ENCODE measurements around the gene GRAP2.

GRAP2 gene

DNA sequence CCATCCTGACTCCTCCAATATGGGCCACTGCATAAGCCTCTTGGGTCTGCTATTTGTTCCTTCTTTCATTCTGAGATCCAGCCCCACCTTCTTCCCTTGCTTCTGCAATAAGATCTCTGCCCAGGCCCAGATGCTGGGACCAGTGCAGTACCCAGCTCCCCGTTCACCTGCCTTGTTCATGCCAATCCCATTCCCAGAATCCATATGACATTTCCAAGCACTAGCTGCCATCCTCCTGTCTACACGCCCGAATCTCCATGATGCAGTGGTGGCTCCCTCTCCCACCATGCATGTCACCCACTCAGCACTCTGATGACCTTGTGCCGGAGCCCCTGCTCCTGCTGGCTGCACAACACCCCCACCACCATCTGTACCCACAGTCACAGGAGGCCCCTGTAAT is 82.5 kb downstream of the GRAP2 start:
- in situ Hi-C loops (cut with MboI; ENCODE audit: low sequenced_read_pairs, unreplicated experiment) = no loop called here
- DNase-seq (ENCODE audit: low spot score) = no peak
- TF ChIP-seq, protein P1, sequence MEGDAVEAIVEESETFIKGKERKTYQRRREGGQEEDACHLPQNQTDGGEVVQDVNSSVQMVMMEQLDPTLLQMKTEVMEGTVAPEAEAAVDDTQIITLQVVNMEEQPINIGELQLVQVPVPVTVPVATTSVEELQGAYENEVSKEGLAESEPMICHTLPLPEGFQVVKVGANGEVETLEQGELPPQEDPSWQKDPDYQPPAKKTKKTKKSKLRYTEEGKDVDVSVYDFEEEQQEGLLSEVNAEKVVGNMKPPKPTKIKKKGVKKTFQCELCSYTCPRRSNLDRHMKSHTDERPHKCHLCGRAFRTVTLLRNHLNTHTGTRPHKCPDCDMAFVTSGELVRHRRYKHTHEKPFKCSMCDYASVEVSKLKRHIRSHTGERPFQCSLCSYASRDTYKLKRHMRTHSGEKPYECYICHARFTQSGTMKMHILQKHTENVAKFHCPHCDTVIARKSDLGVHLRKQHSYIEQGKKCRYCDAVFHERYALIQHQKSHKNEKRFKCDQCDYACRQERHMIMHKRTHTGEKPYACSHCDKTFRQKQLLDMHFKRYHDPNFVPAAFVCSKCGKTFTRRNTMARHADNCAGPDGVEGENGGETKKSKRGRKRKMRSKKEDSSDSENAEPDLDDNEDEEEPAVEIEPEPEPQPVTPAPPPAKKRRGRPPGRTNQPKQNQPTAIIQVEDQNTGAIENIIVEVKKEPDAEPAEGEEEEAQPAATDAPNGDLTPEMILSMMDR (IDR thresholded peaks at IDR 0.05; ENCODE audit: borderline replicate concordance, control extremely low read depth, extremely low read depth, insufficient read depth, missing control alignments) = no peak

DNA sequence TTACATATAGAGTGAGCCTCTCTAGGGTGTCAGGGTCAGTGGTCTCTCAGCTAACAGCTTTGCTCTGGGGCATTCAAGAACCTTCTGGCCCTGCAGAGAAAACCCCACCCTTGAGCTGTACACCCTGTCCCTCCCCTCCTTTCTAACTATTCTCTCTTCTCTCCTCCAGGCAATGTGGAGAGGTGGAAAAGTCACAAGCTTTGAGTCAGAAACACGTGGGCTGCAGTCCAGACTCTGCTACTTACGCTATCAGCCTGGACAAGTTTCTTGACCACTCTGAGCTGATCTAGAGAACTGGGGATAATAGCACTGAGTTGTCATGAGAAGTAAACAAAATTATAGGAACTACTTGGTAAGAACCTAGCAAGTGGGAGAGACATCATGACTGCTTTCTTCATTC is 83.1 kb downstream of the GRAP2 start:
- DNase-seq (ENCODE audit: low spot score) = no peak
- TF ChIP-seq, protein P1 (IDR thresholded peaks at IDR 0.05; ENCODE audit: borderline replicate concordance, control extremely low read depth, extremely low read depth, insufficient read depth, missing control alignments) = no peak
- in situ Hi-C loops (cut with MboI; ENCODE audit: low sequenced_read_pairs, unreplicated experiment) = no loop called here

DNA sequence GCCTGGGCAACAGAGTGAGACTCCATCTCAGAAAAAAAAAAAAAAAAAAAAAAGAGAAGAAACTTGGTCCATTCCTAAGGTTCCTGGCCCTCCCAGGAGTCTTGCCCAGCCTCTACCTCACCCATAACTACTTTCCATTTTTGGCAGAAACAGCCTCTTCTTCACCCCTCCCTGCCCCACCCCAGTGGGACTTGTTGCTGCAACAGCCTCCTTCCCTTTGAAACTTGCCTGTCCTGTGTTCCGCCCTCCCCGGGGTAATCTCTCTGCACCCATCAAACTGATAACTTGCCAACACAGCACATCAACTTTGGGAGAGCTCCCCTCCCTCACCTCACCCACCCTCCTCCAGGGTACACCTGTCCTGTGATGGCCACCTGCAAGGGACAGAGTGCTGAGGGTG is 83.9 kb downstream of the GRAP2 start:
- in situ Hi-C loops (cut with MboI; ENCODE audit: low sequenced_read_pairs, unreplicated experiment) = no loop called here
- DNase-seq (ENCODE audit: low spot score) = no peak
- TF ChIP-seq, protein P1 (IDR thresholded peaks at IDR 0.05; ENCODE audit: borderline replicate concordance, control extremely low read depth, extremely low read depth, insufficient read depth, missing control alignments) = no peak

DNA sequence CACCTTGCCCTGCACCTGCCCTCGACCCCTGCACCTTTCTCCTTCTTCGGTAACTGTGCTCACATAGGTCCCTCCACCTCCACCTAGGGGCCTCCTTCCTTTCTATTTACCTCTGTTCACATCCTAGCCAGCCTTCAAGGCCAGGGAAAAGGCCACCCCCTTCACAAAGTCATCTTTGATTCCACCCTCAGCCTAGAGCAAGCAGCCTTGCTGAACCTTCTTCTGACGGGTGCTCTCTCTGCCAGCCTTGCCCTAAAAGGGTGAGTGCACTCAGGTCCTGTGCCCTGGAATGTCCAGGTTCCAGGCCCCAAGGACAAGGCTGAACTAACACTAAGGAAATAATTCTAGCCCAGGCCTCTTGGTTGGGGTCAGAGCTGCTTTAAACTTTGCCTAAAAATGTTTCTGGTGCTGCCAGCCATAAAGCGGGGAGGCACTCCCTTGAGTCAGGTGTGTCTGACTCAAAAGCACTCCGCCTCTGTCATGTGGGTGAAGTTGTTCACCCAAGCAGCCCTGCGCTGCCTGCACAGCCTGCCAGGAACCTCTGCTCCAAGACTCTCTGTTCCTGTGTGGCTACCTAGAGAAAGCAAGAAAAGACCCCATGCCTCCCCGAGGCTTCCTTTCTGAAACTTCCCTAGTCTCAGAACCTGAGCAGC is 84.6 kb downstream of the GRAP2 start:
- TF ChIP-seq, protein P1 (IDR thresholded peaks at IDR 0.05; ENCODE audit: borderline replicate concordance, control extremely low read depth, extremely low read depth, insufficient read depth, missing control alignments) = no peak
- DNase-seq (ENCODE audit: low spot score) = no peak
- in situ Hi-C loops (cut with MboI; ENCODE audit: low sequenced_read_pairs, unreplicated experiment) = no loop called here

DNA sequence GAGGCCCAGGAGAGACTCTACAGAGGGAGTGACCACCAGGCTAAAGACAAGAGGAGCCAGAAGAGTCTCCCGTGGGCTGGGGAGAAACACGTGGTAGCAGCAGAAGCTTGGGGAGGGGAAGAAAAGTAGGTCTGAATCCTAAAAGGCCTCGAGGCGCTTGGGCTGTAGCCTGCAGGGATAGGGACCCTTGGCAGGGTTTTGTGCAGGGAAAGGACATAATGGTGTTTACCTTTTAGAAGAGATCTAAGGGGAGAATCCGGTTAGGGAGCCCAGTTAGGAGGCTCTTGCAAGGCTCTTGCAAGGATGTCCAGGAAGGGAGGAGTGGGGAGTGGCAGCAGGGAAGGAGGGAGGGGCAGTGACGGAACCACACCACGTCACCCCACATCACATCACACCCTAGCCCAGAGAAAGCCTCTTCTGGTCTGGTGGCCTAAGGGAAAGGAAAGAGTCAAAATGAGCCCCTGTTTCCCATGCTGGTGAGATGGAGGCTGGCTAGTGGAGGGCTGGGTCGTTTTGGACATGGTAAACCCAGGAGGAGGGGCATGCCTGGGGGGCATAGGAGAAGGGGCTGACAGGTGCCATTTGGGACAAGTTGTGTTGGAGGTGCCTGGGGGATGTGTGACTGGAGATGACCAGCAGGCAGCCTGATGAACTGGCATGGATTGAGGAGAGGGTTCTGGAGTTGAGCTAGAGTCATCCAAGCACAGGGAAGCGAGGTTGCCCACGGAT is 87.7 kb downstream of the GRAP2 start:
- in situ Hi-C loops (cut with MboI; ENCODE audit: low sequenced_read_pairs, unreplicated experiment) = no loop called here
- DNase-seq (ENCODE audit: low spot score) = no peak
- TF ChIP-seq, protein P1 (IDR thresholded peaks at IDR 0.05; ENCODE audit: borderline replicate concordance, control extremely low read depth, extremely low read depth, insufficient read depth, missing control alignments) = no peak

DNA sequence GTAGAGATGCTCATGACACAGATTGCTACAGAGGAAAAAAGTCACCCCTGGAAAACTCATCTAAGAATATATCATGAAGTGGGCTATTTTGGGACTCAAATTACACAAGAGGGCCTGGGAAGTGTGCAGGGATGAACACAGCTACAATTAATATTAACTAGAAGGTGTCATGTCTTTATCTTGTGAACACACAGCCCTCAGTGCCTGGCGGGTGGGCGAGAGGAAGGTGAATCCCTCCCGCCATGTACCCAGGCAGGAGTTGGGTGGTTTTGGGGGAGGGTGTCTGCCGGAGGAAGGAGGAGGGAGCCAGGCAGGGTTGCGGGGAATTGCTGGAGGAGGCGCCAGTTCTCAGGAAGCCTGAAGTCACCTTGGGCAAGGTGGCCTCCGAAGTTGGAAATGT is 88.7 kb downstream of the GRAP2 start:
- in situ Hi-C loops (cut with MboI; ENCODE audit: low sequenced_read_pairs, unreplicated experiment) = no loop called here
- no peak for DNase-seq (ENCODE audit: low spot score)
- TF ChIP-seq, protein P1 (IDR thresholded peaks at IDR 0.05; ENCODE audit: borderline replicate concordance, control extremely low read depth, extremely low read depth, insufficient read depth, missing control alignments) = no peak
